GM03348 (cell line): ENCODE data around the gene RALGAPA2.

Experiments
- DNase-seq: peaks from one replicate; pipeline ENCODE4 v3.0.0; 2012; ENCODE audit warnings: low spot score

Gene RALGAPA2

DNA sequence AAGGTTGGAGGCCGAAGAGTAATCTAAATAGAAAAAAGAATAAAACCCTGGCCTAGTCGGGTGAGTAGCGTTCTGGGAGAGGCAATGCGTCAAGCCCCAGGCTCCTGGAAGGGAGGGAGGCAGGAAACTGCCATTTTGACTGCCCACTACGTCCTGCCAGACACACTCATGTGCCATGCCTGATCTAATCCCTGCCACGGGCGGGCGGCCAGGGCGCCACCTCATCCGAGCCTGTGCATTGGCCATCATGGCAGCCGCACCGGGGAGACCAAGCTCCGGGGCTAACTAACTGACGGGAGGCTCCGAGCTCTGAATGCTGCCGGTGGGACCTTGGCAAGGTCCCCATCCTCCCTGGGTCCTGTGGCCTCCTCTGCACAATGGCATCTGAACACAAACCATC lies 275.8 kb downstream of the RALGAPA2 start:
- no peak for DNase-seq

DNA sequence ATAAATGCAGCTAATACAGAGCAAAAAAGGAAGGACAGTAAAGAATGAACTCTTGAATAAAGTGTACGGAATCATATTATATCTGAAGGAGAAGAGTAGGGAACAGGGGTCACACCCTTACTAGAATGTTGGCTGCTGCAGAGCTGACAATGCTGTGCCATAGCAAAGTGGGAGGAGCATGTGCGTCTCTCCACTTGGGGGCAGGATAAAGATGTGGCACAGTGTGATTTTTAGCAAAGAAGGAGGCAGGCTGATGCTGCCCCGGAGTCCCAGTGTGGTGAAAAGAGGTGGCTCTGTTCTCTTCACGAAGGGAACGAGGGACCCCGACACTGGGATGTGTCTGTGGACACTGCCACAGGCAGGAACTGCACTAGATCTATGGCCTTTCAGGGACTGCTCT lies 277.0 kb downstream of the RALGAPA2 start:
- DNase-seq, result no peak

DNA sequence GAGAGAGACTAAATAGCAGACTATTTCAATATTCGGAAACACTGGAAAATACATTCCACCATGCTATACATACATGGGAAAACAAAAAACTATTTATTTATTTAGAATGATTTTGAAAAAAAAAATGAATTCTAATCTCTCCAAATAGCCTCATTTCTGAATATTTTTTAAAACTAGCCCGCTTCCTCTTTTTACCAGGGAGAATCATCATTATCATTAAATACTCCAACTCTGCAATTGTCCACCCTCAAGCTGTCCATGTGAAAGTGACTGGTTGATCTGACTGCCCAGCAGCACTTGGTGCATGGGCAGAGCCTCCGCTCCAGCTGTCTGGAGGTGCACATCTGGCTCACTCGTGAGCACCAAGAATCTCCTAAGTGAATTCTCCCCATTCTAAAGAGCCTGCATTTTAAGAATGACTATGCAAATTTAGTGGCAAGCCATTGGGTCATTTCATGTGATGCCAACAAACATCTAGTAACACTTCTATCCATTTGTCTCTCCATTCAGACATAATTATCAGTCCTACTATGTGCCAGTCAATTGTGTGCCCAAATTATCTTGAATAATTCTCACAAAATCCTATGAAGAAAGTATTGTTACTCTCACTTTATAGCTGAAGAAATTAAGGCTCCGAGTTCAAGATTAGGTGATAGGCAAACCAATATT lies 279.7 kb downstream of the RALGAPA2 start:
- no peak for DNase-seq

DNA sequence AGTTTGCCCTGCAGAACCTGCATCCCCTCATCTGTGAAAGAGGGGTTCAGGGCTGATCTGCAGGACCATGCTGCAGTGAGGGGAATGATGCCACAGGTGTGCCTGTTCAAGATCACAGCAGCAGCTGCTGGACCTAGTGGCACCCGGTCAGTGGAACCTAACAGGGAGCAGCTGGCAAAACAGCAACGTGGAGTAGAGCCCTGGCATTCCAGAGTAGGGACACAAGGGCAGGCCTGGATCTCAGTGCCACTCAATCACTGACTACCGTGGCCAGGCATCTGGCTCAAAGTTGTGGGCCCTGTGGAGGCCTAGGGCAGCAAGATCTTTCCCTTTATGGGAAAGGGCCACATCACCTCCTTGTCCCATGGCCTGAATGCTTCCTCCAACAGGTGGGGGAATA lies 282.4 kb downstream of the RALGAPA2 start:
- no peak for DNase-seq

DNA sequence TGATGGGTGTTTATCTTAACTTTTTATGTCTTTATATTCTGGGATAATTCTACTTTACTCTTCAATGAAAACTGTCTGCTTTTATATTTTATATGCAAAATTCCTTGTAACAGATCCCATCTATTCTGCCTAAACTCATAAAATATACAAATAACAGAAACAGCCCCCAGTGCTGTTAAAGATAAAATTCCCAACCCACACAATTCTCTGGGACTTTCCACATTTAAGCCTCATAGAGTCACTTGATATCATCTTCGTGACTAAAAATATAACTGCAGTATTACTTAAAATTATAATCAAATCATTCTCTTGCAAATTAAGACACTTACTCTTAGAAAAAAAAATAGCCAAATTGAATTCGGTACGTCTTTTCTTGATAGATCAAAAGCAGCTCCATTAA lies 284.4 kb downstream of the RALGAPA2 start:
- DNase-seq, result no peak

DNA sequence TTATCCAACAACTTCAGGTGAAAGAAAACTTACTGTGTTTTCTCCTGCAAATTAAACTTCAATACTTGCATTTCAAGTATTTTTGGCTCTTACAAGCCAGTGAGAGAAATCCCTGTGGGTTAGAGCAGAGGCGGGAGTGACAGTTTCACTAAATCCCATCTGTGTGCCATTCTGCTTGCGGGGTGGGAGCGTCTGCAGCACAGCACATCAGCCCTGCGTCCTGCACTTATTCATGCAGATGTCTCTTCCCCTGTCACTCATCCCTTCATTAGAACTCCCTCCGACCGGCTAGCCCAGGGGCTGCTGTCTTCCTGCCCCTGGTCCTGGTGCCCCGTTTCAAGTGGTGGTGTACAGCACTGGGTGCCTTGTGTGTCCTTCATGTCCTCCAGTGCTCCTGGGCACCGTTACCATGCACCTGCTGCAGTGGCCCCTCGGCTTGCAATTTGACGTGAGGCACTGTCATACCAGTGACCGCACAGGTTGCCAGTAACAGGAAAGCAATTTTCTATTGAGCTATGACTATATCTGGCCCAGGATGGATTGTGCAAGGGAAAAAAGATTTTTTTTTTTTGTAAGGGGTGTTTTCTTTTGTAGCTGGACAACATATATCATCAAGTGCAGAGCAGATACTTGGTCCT lies 285.1 kb downstream of the RALGAPA2 start:
- no peak for DNase-seq

DNA sequence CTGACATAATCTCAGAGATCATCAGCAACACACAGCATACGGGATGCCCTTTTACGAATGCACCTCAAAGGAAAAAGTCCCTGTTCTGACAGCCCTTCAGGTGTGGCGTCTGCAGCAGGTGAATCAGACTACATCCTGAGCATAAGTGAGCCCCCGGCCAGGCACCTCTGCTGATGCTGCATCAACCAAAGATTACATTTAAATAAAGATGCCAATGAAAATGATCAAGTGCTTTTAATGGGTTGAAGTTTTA lies 285.9 kb downstream of the RALGAPA2 start:
- no peak for DNase-seq

DNA sequence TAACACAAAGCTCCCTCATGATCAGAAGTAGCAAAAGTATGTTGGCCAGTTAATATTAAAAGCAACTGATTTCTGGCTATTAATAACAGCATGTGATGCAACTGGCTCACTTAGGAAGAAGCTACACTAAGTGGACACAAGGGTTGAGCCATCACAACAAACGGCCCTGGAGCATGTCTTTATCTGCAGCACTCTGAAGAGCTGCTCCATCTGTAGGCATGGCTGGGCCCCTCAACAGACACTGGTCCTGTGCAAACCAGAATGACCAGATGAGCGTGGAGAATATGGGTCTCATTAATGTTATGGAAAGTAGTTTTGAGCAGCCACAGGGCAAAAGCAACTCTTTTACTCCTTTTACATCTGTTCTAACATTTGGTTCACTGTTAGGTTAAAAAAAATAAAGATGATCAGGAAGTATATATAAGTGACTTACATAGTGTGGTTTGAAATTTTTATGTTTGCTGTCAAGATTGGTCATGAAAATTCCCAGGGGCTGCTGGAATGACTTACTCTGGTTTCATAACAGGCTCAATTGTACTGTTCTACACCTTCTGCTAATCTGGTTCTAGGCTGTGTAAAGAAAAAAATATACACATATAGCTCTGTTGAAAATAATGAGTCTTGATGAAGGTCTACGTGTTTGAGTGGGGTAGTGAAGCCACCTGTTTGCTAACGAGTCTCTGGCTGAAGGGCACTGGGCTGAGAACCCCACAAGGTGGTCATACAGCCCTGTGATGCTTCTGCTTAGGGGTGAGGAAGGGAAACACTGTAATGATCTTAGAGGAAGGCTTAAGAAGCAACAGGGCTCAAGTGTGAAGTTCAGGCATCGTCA lies 286.4 kb downstream of the RALGAPA2 start:
- no peak for DNase-seq

DNA sequence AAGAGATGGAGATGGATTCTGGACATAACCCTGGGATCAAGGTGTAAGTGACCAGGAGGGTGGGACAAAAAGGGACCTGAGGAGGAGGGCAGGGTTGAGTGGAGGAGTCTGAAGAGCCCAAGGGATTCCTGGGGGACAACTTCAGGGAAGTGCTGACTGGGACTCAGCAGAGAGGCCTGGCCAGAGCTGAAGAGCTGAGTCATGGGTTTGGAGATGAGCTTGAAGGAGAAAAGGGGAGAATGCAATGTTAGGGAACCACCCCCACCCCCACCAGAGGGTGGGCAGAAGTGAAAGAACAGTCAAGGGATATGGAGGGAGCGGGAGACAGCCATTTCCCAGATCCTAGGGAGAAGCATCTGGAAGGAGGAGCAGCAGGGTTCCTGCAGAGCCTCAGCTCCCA lies 289.3 kb downstream of the RALGAPA2 start:
- no peak for DNase-seq

DNA sequence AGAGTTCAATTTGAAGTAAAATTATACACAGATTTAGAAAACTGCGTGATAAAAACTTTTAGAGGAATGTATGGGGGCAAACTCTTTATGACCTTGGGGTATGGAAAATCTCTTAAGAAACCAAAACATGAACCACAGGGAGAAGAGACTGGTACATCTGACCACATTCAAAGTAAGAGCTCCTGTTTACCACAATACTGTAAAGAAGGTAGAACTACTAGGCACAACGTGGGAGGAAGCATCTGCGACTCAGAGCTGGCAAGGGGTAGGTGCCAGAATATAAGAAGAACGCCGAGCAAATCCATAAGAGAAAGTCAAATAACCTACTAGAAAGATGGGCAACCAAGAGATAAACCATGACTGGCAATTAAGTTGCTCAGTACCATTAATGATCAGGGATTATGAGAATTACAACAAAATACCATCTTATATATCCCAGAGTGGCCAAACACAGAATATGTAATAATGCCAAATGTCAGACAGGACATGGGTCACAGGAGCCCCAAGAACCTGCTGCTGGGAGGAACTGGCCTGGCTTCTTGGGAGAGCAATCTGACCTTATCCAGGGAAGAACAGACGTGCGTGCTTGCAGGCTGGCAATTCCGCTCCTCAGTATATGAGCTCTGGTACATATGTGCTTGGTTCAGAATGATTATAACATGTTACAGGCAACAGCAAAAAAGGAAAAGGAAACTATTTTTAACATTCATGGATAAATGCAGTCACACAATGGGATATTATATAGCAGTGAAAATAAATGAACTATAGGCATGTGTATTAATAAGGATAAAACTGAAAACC lies 294.4 kb downstream of the RALGAPA2 start:
- DNase-seq, result no peak

DNA sequence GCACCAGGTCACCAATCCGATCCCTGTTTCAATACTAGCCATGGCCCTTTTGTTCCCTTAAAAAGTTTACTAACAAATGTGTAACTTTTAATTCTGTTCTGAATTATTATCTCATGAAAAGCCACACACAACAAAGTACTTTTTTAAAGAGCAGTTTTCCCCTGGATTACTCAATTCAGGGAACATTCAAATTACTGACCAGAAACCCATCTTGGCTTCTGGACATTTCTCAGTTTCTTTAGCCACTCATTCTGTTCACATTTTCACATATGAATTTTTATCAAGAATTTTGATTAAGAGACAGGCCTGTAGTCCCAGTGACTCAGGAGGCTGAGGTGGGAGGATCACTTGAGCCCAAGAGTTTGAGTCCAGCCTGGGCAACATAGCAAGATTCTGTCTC lies 297.1 kb downstream of the RALGAPA2 start:
- no peak for DNase-seq

DNA sequence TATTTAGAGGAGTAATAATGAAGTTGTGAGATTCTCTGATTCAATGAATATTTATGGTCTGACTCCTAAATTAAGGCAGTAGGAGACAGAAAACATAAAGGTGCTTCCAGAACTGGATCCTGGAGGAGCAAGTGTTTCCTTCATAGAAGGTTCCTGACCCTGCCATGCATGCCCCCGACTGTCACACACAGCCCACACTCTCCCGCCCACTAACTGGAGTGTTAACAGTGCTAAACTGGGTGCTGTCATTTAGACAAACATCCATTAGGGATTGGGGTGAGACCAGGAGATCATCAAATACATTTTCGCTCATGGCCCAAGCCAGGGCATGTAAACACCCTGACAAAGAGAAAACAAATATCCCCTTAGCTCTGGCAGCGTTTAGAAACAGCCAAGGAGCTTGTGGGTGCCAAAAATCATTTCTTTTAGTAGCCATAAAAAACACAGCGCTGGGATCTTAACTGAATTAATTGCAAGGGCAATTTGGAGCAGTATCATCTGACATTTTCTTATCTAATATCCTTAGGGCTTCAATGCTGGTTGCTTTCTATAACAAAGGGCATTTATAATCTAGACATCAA lies 297.7 kb downstream of the RALGAPA2 start:
- DNase-seq, result no peak

DNA sequence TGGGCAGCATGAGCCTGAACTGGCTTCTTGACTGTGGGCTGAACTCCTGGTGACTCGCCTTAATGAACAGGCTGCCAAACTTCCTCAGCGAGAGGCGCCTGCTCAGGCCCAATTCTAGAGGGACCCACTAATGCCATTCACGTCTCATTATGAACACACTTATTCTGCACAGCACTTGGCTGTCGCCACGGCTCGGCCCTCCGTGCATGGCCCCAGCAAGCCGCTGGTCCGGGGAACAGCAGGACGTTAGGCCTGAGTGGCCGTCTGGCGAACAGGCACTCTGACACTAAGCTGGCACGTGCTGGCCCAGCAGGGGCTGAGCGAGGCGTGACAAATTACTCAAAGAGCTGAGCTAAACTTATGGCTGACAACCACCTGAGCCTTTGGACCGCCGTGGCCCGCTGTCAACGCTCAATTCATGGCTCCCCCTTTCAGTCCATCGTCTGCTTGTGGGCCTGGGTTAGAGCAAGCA lies 298.6 kb downstream of the RALGAPA2 start:
- DNase-seq, result no peak

DNA sequence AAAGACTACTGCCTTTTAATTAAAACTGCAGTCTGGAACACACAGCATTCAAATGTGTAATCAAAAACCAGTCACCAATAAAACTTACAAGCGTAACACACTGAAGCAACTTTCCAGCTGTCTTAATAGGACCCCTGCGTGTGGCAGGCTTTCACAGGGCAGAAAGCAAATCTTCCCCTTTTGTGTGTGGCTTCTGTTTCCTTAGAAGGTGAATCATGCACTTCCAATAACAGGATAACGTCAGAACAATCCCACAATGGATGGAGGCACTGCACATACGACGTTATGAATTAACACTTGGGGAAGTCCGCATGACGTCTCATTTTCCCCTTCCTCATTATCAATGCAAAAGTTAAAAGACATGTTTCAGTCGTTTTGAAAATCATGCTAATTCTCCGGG lies 299.7 kb downstream of the RALGAPA2 start:
- no peak for DNase-seq

DNA sequence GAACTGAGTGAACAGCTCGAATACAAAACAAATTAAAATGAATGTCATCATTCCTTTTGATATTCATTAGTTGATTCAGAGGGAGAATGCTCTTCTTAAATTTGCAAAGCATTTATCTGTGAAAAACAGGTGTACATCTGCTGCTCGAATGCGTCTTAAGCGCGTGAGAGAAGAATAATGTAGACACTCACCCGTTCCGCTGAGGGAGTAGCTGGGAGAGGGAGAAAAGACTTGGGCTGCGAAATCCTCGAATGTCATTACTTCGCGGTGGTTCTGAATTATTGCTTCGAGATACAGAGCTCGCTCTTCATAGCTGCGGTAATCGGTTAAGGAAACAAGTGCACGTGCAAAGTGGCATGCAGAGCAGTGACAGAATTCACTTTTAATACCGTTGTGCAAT lies 300.6 kb downstream of the RALGAPA2 start:
- DNase-seq, result no peak

DNA sequence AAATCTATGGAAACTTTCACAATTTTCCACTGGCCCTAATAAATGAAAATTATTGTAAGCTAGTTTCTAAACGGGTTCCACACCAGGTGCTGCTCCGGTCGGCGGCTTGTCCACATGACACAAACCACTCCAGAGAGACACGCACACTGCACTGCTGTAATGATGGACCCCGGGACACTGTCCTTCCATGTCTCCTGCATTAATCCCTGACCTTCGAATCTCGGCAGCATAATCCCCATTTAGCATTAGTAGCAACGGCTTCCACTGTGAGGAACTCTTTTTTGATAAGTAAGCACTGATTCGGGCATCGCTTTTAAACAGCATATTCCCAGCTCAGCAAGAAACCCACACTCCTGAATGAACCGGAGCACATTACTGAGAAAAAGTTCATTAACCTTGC lies 301.0 kb downstream of the RALGAPA2 start:
- DNase-seq, result no peak

DNA sequence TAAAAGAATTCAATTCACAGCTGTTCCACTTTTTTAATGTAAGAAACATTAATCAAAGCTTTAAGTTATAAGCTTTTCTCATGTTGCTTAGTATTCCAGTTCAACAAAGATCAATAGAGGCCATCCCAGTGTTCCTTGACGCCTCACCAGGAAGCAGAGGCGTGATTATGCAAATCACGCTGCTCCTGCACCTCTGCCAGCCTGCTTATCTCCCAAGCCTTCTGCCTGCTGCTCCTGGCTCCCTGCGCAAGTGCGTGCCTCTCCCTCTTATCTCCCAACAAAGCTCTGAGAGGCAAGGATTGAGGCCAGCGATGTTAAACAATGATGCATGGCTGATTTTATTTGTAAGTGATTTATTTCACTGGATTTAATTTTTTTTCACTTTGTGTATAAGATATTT lies 301.8 kb downstream of the RALGAPA2 start:
- DNase-seq, result no peak

DNA sequence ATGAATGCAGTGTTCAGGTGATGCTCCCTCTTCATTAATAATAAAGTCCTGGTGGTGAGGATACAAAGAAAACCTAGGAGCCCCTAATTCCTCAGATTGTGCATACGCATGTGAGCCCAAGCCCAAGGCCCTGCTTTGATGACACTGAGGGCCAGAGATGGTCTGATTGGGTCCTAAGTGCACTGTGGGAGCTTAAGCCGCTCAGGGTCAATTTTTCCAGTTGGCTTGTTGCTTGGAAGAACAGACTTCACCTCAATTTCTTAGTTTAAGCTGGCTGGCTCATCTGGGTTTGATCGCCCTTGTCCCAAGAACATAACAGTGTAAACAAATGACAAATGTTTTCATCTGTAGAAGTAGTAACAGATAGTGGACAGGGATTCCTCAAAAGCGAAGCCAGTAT lies 303.1 kb downstream of the RALGAPA2 start:
- no peak for DNase-seq

DNA sequence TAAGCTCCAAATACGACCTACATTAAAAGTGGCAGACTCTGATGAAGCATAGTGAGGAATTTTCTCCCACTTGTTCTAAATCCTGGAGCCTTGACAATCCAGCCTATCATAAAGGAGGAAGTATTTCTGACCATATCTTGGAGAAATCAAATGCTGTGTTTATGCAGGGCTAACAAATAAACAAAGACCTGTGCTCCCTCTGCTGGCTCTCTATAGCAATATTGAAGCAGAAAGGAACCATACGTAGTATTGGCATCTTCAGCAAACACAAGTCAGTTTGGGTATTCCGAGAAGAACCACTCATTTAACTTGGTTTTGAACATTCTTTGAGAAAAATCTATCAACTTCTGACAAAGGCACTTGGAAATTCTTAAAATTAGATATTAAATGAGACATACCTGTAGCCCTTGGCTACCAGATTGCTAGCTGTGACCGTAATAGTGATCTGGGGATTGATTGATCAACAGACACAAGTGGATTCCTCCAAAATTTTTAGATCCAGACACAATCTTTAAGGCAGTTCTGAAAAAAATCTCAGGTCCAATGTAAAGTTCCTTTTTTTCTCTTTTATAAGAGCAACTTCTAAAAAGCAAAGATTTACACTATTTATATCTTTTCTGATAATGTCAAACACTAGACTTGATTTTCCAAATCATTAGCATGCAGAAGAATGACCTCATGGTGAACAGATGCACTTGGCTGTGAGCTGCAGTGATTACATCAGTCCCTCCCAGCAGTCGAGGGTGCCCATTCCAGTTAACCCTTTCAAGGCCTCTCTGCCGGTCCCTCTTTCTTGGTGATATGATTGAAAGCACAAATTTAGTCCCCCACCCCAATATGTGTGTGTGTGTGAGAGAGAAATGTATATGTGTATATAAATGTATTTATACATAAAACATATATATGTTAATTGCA lies 304.3 kb downstream of the RALGAPA2 start:
- DNase-seq, result peak; percentile 31

DNA sequence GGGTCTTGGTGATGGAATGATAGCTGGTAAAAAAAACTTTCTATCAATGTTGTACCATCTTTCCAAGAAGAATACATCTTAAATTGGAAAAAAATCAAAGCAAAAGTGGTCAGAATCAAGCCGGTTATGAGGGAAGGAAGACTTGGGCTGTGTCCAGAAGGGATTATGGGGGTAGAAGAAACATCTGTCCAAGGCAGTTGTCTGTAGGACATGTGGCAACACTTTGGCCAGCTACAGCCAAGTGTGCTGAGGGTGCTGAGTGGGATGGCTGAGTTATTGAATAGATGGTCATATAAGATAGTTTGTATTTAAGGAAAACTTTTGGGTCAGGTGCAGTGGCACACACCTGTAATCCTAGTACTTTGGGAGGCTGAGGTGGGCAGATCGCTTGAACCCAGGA lies 306.1 kb downstream of the RALGAPA2 start:
- no peak for DNase-seq

DNA sequence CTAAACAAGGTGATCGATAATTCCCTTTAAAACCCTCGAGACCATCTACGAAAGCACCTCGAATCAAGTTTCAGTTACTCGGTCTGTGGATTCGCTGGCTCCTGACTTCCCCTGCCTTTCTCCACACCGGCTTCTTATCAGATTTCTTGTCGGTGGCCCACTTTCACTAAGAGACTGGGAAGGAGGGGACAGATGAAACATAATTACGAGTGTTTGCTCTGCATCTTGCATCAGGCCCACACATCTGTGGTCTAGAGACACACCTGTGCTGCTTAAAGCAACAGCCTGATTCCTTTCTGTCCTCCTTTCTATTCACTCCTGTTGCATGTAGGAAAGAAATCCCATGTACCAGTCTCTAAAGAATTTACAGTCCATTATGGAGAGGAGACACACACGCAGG lies 306.8 kb downstream of the RALGAPA2 start:
- no peak for DNase-seq
